ENCODE results near the gene NCSTN.

DNA sequence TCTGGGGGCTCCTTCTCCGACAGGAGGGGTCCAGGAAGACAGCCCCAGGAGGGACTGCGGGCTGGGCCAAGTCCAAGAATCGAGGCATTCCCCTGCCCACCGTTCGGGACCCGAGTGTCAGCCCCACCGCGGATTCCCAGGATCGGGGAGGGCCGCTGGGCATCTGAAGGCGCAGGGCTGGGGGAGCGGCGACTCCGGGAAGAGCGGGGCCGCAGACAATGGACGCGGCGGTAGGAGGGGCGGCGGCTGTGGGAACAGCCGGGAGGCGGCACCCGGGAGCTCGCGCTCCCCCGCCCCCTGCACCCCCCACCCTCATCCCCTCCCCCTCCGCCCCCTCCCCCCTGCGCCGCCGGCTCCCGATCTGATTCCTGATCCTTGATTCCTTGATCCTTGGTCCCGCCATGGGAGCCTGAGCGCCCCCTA lies 57.1 kb downstream of the NCSTN start, which contains the start of gene VANGL2:
- TF ChIP-seq, protein P1, sequence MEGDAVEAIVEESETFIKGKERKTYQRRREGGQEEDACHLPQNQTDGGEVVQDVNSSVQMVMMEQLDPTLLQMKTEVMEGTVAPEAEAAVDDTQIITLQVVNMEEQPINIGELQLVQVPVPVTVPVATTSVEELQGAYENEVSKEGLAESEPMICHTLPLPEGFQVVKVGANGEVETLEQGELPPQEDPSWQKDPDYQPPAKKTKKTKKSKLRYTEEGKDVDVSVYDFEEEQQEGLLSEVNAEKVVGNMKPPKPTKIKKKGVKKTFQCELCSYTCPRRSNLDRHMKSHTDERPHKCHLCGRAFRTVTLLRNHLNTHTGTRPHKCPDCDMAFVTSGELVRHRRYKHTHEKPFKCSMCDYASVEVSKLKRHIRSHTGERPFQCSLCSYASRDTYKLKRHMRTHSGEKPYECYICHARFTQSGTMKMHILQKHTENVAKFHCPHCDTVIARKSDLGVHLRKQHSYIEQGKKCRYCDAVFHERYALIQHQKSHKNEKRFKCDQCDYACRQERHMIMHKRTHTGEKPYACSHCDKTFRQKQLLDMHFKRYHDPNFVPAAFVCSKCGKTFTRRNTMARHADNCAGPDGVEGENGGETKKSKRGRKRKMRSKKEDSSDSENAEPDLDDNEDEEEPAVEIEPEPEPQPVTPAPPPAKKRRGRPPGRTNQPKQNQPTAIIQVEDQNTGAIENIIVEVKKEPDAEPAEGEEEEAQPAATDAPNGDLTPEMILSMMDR (IDR thresholded peaks at IDR 0.05), result peak in 1 of 6 experiments; percentile 12
- no peak for TF ChIP-seq POLR2A (IDR thresholded peaks at IDR 0.05)
- peak in 1 of 2 donors; percentile 34 for TF ChIP-seq POLR2AphosphoS5 (IDR thresholded peaks at IDR 0.05)

All from upper lobe of left lung (tissue), 4 donors.